Left lung (tissue), 10 donors: Measurements from ENCODE around the gene TMEM107. TPM values are rescaled to one million over a fixed set of nuclear protein-coding genes. Genes with fewer than 3 reads are reported as not detected.
A peak's percentile ranks its signal among the peaks of the same experiment; 100 is the strongest.

Experiments used
- ATAC-seq: fragments of 200-7000 bp; cut with Tn5 transposase; one replicate; pipeline ENCODE4 v1.9.1; 2020; ENCODE audit warnings: moderate library complexity
- DNase-seq, 4 donors: peaks; one replicate each; pipeline ENCODE4 v3.0.0-alpha.2; 2013 to 2020
- H3K27ac ChIP-seq, 2 donors: fragments of 200-600 bp; sonication (generic) in 1 of 2; one replicate each; pipeline versions ENCODE4 v1.5.0 to v1.8.0; 2020 to 2021
- H3K27me3 ChIP-seq, 2 donors: fragments of 200-600 bp; sonication (generic) in 1 of 2; one replicate each; pipeline versions ENCODE4 v1.5.0 to v1.8.0; 2020 to 2021
- H3K36me3 ChIP-seq, 2 donors: fragments of 200-600 bp; sonication (generic) in 1 of 2; one replicate each; pipeline versions ENCODE4 v1.5.0 to v1.8.0; 2020 to 2021
- H3K4me1 ChIP-seq, 2 donors: fragments of 200-600 bp; one replicate each; pipeline ENCODE4 v1.8.0; 2021
- H3K4me3 ChIP-seq, 2 donors: fragments of 200-600 bp; sonication (generic) in 1 of 2; one replicate each; pipeline versions ENCODE4 v1.5.0 to v1.8.0; 2020 to 2021; ENCODE audit warnings: mild to moderate bottlenecking in 1 of 2
- H3K9me3 ChIP-seq, 2 donors: fragments of 200-600 bp; sonication (generic) in 1 of 2; one replicate each; pipeline versions ENCODE4 v1.5.0 to v1.8.0; 2020 to 2021
- CTCF ChIP-seq, 2 donors: fragments of 200-600 bp; sonication (generic) in 1 of 2; IDR thresholded peaks; one replicate each; pipeline versions ENCODE4 v1.5.0 to v1.8.0; 2021; ENCODE audit warnings: antibody characterized with exemption in 2 of 2
- intact Hi-C, 2 donors: fragments of 100-400 bp; cut with DNase I; formaldehyde crosslinking; loops; one replicate each; pipeline versions ENCODE4 v1.11.2 to v1.14.2; 2022
- polyA plus RNA-seq, 6 donors: library from polyadenylated mRNA; unstranded; fragments of 120-200 nt; gene quantifications; one replicate each; pipeline ENCODE4 v1.2.1, GENCODE V29; 2013; ENCODE audit not compliant: insufficient read length in 6 of 6
- total RNA-seq, 2 donors: library from RNA; stranded (reverse); fragmentation: NEBNext Ultra II Directional; extraction: Animal tissue kit (Norgen Biotek cat#: 25700); gene quantifications; one replicate each; pipeline ENCODE4 v1.2.1, GENCODE V29; 2021
- donor health status: DM: no; HTN: yes; CAD: no.
- donor health status: DM: no; HTN: no; CAD: no.

Gene TMEM107
- total and polyA plus RNA-seq, 8 donors, result 15.0 to 21.0 (median 18.5) TPM

- Histone ChIP-seq H3K9me3 (no peaks in the 10 kb centered on the region), H3K36me3 (peaks cover 0 to 29% of the 10 kb centered on the region in 2 donors), H3K27me3 (no peaks in the 10 kb centered on the region), H3K4me1 (peaks cover 26 to 84% of the 10 kb centered on the region in 2 donors), H3K27ac (peak overlapping the region; percentile 68 to 97), H3K4me3 (no peak overlapping the region)
- DNase-seq (peak; percentile 77 to 92 (median 90)), ATAC-seq (peak; percentile 19)
- peak; percentile 89 to 96 for TF ChIP-seq CTCF (IDR thresholded peaks at IDR 0.05)
- intact Hi-C loops, result no loop called here
Measured at GRCh38 chr17:8158267-8159031, 17.7 kb downstream of the TMEM107 start.

DNA sequence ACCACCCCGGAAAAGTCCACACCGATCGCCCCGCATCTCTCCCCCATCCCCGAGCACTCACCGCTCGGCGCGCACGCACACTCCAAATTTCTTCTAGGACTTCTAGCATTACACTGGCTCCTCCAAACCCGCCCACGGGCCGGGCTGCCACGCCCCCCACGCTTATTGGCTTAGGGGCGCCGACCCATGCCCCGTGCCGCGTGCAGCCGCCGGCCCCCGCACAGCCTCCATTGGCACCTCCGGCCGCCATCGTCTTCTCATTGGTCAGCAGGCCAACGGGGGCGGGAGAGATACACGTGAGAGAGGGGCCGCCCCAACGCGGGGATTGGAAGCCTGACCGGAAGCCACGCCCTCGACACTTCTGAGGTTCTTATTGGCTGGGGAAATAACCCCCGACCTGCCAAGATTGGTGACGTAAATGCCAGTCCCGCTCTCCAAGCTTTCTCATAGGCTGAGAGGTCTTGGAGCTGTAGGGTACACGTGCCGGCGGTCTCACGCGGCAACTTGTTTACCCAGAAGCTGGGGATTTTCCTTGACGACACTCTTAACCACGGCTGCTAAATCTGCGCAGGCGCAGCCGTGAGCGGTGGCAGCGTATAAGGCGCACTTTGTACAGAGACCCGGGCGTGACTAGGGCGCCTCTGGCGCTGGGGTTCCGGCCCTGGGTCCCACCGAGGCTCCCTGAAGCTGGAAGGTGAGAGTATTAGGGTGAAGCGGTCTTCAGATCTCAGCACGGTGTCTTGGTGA lies 19.8 kb downstream of the TMEM107 start:
- peak; percentile 100 for DNase-seq
- ATAC-seq, result peak; percentile 67
- intact Hi-C loops, result no loop called here
- Histone ChIP-seq H3K9me3 (no peaks in the 10 kb centered on the region), H3K4me1 (peaks cover 27 to 85% of the 10 kb centered on the region in 2 donors), H3K4me3 (peak overlapping the region; percentile 74 to 88), H3K27me3 (no peaks in the 10 kb centered on the region), H3K27ac (peak overlapping the region; percentile 97 to 100), H3K36me3 (peaks cover 0 to 26% of the 10 kb centered on the region in 2 donors)
- no peak for TF ChIP-seq CTCF (IDR thresholded peaks at IDR 0.05)

GRCh38 chr17:8155996-8156245 lies 20.3 kb downstream of the TMEM107 start:
- TF ChIP-seq CTCF (IDR thresholded peaks at IDR 0.05), result no peak
- Histone ChIP-seq H3K27ac (peak overlapping the region; percentile 97 to 100), H3K36me3 (peaks cover 0 to 21% of the 10 kb centered on the region in 2 donors), H3K9me3 (no peaks in the 10 kb centered on the region), H3K4me1 (peaks cover 23 to 85% of the 10 kb centered on the region in 2 donors), H3K27me3 (no peaks in the 10 kb centered on the region), H3K4me3 (peak overlapping the region; percentile 74 to 88)
- intact Hi-C loops, result no loop called here
- ATAC-seq, result no peak
- no peak for DNase-seq

GRCh38 chr17:8155231-8155995 lies 20.8 kb downstream of the TMEM107 start:
- no peaks in the 10 kb centered on the region for H3K9me3 ChIP-seq
- peak overlapping the region; percentile 74 to 88 for H3K4me3 ChIP-seq
- peaks cover 28 to 85% of the 10 kb centered on the region in 2 donors for H3K4me1 ChIP-seq
- H3K36me3 ChIP-seq, result peaks cover 0 to 23% of the 10 kb centered on the region in 2 donors
- TF ChIP-seq CTCF (IDR thresholded peaks at IDR 0.05), result no peak
- DNase-seq, result peak in 1 of 4 donors; percentile 77
- no peak for ATAC-seq
- H3K27me3 ChIP-seq, result no peaks in the 10 kb centered on the region
- peak overlapping the region; percentile 97 to 100 for H3K27ac ChIP-seq
- intact Hi-C loops, result no loop called here
